Neural progenitor cell (in vitro differentiated cells): ENCODE data around the gene SPATA46.

Experiments used
- EZH2 ChIP-seq: fragments of 200-600 bp; sonication (generic); IDR thresholded peaks from 2 replicates; pipeline ENCODE4 v1.6.1; 2017; ENCODE audit warnings: antibody characterized with exemption, mild to moderate bottlenecking, moderate library complexity
- EZH2phosphoT487 ChIP-seq: fragments of 200-600 bp; sonication (generic); IDR thresholded peaks from 2 replicates; pipeline ENCODE4 v1.6.1; 2017; ENCODE audit warnings: antibody characterized with exemption
- TF ChIP-seq, protein P1 (sequence below): fragments of 200-600 bp; sonication (generic); IDR thresholded peaks from 2 replicates; pipeline ENCODE4 v1.5.1; 2017; ENCODE audit warnings: antibody characterized with exemption, mild to moderate bottlenecking

DNA sequence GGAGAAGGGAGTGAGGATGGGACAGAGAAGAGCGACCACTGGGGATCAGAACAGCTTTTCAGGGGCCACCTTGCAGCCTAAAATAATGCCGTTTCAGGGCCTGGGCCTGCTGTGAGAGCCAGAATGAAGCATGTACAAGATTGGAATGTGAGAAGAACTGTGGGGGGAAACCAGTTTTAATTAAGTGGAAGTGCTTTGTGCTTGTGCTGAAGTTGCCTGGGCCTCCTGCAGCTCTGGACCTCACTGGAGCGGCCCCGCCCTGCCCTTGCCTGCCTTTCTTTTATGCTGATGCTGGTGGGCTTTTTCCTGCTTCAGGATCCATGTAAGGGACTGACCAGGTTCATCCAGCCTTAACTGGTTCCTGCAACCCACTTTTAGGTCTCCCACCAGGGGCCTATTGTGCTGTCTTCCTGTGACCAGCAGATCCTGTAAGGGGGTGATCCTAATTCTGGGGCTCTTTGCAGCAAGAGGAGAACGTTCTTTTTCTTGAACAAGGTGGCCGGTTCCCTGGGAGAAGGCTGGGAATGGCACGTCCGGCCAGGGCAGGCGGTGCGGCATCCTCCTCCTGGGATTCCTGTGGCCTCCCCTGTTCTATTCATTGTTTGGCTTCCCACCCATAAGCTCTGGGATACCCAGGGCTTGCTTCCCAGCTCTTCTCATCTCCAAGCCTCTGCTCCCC, 8.1 kb upstream of the SPATA46 start:
- TF ChIP-seq, protein P1, sequence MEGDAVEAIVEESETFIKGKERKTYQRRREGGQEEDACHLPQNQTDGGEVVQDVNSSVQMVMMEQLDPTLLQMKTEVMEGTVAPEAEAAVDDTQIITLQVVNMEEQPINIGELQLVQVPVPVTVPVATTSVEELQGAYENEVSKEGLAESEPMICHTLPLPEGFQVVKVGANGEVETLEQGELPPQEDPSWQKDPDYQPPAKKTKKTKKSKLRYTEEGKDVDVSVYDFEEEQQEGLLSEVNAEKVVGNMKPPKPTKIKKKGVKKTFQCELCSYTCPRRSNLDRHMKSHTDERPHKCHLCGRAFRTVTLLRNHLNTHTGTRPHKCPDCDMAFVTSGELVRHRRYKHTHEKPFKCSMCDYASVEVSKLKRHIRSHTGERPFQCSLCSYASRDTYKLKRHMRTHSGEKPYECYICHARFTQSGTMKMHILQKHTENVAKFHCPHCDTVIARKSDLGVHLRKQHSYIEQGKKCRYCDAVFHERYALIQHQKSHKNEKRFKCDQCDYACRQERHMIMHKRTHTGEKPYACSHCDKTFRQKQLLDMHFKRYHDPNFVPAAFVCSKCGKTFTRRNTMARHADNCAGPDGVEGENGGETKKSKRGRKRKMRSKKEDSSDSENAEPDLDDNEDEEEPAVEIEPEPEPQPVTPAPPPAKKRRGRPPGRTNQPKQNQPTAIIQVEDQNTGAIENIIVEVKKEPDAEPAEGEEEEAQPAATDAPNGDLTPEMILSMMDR = no peak
- TF ChIP-seq EZH2 (no peak), EZH2phosphoT487 (no peak)
